MG63 (cell line): Measurements from ENCODE around the gene NUTM2A. TPM values are rescaled to one million over a fixed set of nuclear protein-coding genes. Genes with fewer than 3 reads are reported as not detected.
"Not testable (repeated sequence)": the region's sequence is repeated elsewhere in the genome, so short reads cannot be mapped to it uniquely, and the experiment has no call there.

Source experiments
- DNase-seq: peaks from one replicate; pipeline ENCODE4 v3.0.0-alpha.2; 2020
- H3K27me3 ChIP-seq: fragments of 250-450 bp; sonication (Bioruptor Pico); 2 replicates; pipeline ENCODE4 v1.5.1; 2020; ENCODE audit warnings: mild to moderate bottlenecking, moderate library complexity
- H3K36me3 ChIP-seq: fragments of 250-450 bp; sonication (Bioruptor Pico); 2 replicates; pipeline ENCODE4 v1.5.1; 2020; ENCODE audit warnings: mild to moderate bottlenecking, moderate library complexity
- H3K4me3 ChIP-seq: fragments of 250-450 bp; sonication (Bioruptor Pico); 2 replicates; pipeline ENCODE4 v1.5.1; 2020; ENCODE audit warnings: mild to moderate bottlenecking, moderate library complexity
- H3K9me3 ChIP-seq: fragments of 250-450 bp; sonication (Bioruptor Pico); 2 replicates; pipeline ENCODE4 v1.5.1; 2020; ENCODE audit warnings: mild to moderate bottlenecking, moderate library complexity
- total RNA-seq: library from RNA; depleted of rRNA; stranded (reverse); fragments of >200 nt; shearing (Covaris generic); gene quantifications from 2 replicates; pipeline ENCODE4 v1.2.3, GENCODE V29; 2014; ENCODE audit warnings: low replicate concordance; rRNA removed

NUTM2A gene, protein sequence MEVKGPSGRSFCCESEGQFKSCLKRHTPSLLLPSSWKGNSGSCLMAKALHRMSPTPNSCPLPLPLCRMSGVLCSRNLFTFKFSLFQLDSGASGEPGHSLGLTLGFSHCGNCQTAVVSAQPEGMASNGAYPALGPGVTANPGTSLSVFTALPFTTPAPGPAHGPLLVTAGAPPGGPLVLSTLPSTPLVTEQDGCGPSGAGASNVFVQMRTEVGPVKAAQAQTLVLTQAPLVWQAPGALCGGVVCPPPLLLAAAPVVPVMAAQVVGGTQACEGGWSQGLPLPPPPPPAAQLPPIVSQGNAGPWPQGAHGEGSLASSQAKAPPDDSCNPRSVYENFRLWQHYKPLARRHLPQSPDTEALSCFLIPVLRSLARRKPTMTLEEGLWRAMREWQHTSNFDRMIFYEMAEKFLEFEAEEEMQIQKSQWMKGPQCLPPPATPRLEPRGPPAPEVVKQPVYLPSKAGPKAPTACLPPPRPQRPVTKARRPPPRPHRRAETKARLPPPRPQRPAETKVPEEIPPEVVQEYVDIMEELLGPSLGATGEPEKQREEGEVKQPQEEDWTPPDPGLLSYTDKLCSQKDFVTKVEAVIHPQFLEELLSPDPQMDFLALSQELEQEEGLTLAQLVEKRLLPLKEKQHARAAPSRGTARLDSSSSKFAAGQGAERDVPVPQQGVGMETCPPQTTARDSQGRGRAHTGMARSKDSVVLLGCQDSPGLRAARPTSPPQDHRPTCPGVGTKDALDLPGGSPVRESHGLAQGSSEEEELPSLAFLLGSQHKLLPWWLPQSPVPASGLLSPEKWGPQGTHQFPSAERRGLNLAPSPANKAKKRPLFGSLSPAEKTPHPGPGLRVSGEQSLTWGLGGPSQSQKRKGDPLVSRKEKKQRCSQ
- total RNA-seq = 0.10 TPM in 1 of 2 replicates, not detected in the other

DNA sequence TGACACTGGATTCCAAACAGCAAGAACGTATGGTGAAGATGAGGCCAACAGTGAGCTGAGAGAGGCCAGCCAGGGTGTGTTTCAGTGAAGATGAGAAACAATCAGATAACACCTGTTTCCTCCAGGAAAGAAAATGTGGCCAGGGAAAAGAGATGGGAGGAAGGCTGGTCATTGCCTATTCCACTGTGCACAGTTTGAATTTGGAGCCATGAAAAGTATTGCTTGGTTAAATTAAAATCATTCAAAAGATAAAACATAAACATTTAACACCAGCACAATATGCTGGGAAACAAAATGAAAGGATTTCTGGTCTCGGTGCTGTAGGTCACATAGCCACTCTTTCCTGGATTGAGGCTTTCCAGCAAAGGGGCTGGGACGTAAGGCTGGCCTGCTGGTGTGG, at the start of gene NUTM2A:
TSS of gene NUTM2A (plus strand) at position 301 of the 400 bp plus-strand sequence. CDS start 383 bp downstream, outside the sequence.
- H3K36me3 ChIP-seq, DNase-seq, H3K4me3 ChIP-seq, H3K27me3 ChIP-seq, H3K9me3 ChIP-seq: not testable (repeated sequence)

DNA sequence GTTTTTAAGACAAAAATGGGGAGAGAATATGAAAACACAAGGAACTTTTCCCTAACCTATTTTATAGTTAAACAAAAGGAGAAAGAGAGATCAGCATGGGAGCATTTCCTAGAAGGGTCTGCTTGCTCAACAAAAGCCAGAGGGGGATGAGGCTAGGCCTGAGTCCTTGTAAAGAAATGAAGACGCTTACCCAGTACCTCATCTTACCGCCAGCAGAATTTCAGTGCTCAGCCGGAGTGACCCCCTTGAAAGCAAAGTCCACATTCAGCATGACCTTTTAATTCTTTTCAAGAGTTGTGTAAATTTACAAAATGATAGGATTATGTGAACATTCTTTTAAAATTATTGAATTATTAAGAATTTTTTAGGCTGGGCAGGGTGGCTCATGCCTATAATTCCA, 47.7 kb upstream of the NUTM2A start:
- not testable (repeated sequence) for H3K4me3 ChIP-seq, H3K27me3 ChIP-seq, H3K36me3 ChIP-seq, H3K9me3 ChIP-seq, DNase-seq

DNA sequence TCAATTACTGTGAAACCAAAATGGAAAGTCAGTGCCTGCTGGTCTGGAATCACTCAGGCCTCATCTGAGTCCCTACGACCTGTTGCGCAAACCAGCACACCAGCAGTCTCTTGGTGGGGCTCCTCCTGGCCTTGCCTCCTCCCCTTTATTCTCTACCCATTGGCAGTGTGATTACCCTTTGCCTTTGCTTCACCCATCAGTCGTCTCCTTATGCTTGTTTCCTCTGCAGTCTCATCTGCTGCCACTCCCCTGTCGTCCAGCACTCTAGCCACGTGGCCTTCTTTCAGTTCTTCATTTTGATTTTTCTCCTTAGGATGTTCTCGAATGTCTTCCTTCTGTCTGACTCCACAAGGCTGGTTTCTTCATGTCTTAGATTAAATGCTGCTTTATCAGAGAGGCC, 40.8 kb upstream of the NUTM2A start:
- DNase-seq, H3K9me3 ChIP-seq, H3K27me3 ChIP-seq, H3K4me3 ChIP-seq: not testable (repeated sequence)
- peaks cover 18% of the 10 kb centered on the region for H3K36me3 ChIP-seq

DNA sequence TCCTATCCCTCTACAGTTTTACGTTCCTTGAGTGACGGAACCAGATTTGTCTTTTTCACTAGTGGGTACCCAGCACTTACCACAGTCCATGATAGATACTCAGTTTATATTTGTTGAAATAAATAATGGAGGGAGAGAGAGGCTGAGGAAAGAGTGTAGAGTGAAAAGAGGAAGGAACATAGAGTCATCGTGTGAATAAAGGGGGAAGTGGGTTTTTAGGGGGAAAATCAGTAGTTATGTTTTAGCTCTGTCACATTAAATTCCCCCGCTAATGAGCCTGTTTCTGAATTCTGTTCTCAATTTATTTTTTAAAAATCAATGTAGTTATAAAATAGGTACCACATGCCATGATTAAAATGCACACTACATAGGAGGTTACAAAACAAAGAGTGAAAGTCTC, 39.2 kb upstream of the NUTM2A start:
- H3K9me3 ChIP-seq, H3K27me3 ChIP-seq, DNase-seq: not testable (repeated sequence)

DNA sequence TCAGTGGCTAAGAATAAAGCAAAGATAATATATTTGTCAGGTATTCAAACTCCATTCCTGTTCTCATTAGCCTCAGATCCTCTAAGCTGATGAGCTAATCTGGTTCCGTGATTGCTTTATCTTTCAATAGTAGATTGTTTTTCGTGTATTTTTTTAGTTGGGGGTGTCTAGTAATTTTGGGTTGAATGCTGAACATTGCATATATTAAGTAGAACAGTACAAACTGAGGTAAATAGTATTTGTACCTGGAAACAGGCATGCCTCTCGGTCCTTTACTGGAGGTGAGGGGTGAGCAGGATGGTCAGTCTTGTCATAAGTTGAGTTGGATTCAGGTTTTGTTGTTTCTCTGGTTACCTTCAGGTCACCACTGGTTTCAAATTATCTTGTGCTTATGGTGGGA, 37.7 kb upstream of the NUTM2A start:
- H3K36me3 ChIP-seq = peaks cover 14% of the 10 kb centered on the region
- not testable (repeated sequence) for H3K4me3 ChIP-seq, DNase-seq, H3K27me3 ChIP-seq, H3K9me3 ChIP-seq

More for the DNA sequence above, 39.2 kb upstream of the NUTM2A start:
- not testable (repeated sequence) for H3K4me3 ChIP-seq
- peaks cover 17% of the 10 kb centered on the region for H3K36me3 ChIP-seq

DNA sequence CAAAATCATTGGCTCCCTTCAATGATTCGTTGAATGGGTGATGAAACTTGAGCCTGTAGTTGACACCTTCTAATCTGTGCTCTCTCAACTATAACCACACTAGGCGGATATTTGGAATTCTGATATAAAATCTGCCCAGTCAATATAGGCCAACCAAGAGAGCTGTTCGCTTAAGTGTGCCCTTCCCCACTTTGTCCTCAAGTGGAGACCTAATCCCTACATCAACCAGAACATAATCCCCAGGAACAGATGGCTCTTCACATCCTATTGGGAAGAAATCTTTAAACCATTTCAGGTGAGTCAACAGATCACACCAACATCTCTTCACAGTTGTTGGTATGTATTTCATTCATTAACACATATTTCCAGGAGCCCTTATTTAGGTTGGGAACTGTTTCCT, 33.4 kb upstream of the NUTM2A start:
- not testable (repeated sequence) for H3K9me3 ChIP-seq, DNase-seq, H3K4me3 ChIP-seq, H3K27me3 ChIP-seq
- H3K36me3 ChIP-seq = peaks cover 14% of the 10 kb centered on the region

DNA sequence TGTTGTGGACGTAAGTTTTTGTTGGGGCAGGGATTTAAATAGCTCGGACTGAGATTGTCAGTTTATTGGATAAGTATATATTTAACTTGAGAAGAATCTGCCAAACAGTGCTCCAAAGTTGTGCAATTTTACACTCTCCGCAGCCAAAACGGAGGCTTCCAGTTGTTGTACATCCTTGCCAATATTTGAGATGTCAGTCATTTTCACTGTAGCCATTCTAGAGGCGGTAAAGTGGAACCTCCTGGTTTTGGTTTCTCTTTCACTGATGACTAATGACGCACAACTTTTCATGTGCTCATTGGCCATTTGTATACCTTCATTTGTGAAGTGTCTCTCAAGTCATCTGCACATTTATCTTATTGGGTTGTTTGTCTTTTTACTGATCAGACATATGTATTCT, 24.3 kb upstream of the NUTM2A start:
- H3K4me3 ChIP-seq = peak overlapping the region; percentile 18
- peak; percentile 67 for DNase-seq

DNA sequence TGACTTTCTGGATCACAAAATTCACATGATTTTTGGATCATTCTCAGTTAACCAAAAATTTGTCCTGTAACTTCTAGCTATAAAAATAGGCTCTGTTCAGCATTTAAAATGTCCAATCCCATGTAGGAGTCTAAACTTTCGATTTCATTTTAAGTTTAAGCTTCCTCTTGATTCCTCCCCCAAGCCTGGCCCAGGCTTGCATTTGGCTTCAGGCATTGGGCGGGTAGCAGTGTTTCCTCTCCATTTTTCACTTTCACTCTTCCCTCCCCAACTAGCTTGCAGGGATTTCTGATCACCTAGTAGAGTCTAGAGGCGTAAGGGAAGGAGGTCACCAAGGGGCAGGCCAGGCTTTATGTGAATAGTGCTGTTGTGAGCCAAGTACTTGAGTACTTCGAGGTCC, 20.4 kb upstream of the NUTM2A start:
- H3K27me3 ChIP-seq, H3K36me3 ChIP-seq, H3K4me3 ChIP-seq, H3K9me3 ChIP-seq, DNase-seq: not testable (repeated sequence)

More for the DNA sequence above, 24.3 kb upstream of the NUTM2A start:
- H3K27me3 ChIP-seq, H3K9me3 ChIP-seq, H3K36me3 ChIP-seq: not testable (repeated sequence)

DNA sequence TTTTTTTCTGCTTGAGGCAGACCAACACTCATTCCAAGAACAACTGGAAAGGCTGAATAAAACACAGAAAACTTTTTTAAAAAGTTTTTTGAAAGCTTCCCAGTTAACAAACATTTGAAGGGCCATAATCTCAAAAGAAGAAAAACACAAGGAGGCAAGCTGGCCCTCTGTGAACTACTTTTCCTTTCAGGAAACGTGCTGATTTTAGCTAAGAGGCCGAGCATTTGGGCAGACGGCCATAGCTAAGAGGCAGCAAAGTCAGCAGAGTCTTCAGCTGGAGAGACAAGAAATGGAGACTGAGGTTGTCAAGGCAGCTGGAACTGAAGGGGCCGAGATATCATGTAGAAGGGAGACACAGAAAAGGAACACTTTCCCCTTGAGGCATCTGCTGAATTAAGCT, 18.3 kb upstream of the NUTM2A start:
- H3K36me3 ChIP-seq, H3K4me3 ChIP-seq, H3K9me3 ChIP-seq, DNase-seq, H3K27me3 ChIP-seq: not testable (repeated sequence)

DNA sequence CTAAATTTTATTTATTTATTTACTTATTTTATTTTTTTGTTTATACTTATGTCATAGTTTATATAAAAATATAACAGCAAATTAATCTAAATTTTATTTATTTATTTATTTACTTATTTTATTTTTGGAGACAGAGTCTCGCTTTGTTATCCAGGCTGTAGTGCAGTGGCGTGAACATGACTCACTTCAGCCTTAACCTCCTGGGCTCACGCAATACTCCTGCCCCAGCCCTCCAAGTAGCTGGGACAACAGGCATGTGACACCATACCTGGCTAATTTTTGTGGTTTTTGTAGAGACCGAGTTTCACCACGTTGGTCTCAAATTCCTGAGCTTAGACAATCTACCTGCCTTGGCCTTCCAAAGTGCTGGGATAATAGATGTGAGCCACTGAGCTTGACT, 14.9 kb upstream of the NUTM2A start:
- not testable (repeated sequence) for H3K9me3 ChIP-seq, DNase-seq, H3K27me3 ChIP-seq, H3K36me3 ChIP-seq, H3K4me3 ChIP-seq

DNA sequence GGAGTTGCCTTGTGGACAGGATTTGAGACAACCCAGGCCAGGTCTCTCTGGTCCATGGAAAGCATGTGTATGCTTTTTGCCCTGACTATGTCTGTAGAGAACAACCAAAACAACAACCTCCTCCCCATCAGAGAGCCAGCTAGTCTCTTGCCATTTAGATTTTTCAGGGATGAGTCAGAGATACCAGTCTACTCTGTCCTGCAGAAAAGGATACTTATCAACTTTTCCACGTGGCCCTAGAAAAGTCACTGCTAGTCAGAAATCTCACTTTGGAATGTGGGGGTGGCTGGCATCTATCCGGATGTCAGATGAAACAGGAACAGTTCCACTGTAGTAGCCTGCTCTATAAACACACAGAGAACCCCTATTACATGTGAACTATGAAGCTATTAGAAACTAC, 13.4 kb upstream of the NUTM2A start:
- H3K36me3 ChIP-seq, H3K4me3 ChIP-seq, H3K9me3 ChIP-seq, DNase-seq, H3K27me3 ChIP-seq: not testable (repeated sequence)

DNA sequence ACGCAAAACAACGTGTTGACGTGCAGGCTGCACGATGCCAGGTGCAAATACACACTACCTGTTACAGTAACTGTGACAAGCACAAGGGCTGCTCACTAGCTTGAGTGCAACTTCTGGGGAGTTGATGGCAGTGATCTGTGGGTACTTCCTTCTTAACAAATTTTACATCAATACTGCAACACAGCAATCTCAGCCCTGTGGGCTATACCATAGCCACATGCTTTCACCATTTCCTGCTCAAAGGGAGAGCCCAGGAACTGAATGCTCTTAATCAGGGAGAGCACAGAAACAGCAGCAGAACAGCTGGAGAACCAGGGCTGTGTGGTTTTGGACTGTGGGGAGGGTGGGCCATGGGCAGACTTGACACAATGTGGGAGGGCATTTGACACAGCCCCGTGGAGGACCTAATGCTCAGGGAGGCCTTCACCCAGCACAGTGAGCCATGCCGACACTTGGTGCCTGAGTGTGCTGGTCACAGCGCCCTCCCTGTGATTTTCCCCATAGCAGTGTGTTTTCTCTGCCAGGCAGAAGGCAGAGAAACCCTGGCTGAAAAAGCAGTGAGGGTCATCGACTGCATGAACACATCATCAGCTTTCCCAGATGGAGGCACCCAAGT, 12.0 kb upstream of the NUTM2A start:
- not testable (repeated sequence) for H3K9me3 ChIP-seq, H3K36me3 ChIP-seq, H3K27me3 ChIP-seq, H3K4me3 ChIP-seq, DNase-seq

DNA sequence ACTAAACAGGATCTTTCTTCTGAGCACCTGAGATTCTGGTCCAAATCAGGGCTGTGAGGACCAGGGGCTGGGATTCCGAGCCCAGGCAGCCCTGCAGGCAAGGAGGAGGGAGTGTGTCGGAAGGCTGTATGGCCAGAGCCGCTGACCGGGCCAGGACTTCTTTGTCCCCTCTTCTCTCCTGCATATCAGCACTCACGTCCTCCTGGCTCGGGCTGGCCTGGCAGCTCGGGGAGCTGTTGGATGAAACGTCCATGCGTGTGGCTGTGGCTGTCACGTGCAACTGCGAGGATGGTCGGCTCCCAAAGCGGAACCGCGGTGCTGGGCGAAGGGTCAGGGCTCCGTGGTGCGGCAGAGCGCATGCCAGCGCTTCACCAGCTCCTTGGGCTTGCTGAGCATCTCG, 11.4 kb upstream of the NUTM2A start:
- not testable (repeated sequence) for H3K4me3 ChIP-seq, DNase-seq, H3K36me3 ChIP-seq, H3K9me3 ChIP-seq, H3K27me3 ChIP-seq

DNA sequence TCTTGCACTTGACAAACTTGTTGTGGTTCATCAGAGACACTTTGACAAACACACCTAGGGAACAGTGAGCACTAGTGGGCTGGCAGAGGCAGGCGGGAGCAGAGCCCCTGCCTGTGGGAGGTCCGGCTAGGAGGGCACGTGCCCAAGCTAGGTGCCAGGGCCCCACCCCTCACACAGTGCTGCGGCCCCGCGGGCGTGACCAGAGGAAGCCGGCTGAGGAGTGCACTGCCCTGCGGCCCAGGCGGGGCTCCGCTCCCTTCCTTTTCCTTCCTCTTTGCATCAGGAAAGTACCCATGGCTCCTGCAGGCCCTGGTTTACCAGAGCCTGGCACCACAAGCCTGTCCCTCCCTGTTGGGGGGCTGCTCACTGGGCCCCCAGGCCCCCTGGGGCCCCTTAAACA, 9.1 kb upstream of the NUTM2A start:
- not testable (repeated sequence) for H3K4me3 ChIP-seq, H3K27me3 ChIP-seq, DNase-seq, H3K9me3 ChIP-seq, H3K36me3 ChIP-seq

DNA sequence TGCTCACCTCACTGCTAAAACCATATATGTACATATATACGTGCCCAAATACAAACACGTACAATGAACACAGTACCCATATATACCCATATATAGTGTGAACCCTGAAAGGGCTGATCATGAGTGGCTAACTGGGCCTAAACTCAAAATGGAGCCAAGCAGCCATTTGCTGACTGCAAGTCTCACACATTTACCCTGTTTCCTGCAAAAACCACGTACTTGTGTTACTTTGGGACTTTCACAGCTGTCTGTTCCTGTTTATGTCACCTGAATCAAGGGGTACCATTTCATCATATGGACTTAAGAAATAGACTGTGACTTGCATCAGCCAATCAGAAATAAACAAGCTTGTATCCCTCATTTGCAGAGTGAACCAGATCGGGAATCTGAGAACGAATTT, 5.9 kb upstream of the NUTM2A start:
- not testable (repeated sequence) for H3K4me3 ChIP-seq, DNase-seq, H3K9me3 ChIP-seq, H3K36me3 ChIP-seq, H3K27me3 ChIP-seq

DNA sequence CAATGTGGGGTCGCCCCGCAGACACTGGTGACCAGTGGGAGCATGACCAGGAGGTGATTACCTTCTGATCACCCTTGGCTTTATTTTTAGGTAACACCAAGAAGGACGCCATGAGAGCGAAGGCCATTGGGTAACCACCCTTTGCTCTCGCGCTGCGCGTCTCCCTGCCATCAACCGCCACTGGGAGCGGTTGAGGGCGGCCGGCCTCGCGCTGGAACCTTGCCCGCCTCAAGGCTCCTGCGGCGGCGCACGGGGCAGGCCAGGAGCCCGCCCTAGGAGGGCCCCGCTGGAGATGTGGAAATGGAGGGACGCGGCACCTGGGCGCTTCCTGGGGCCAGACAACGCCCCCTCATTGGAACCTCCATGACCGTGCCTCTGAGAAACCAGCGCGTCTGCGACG, 2.5 kb upstream of the NUTM2A start:
- DNase-seq = not testable (repeated sequence)

DNA sequence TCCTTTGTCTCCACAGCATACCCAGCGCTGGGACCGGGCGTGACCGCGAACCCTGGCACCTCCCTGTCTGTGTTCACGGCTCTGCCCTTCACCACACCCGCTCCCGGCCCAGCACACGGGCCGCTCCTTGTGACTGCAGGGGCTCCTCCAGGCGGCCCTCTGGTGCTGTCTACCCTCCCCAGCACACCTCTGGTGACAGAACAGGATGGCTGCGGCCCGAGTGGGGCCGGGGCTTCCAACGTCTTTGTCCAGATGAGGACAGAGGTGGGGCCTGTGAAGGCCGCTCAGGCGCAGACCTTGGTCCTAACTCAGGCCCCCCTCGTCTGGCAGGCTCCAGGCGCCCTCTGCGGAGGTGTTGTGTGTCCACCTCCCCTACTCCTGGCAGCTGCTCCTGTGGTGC, 3.0 kb downstream of the NUTM2A start:
- not testable (repeated sequence) for DNase-seq, H3K27me3 ChIP-seq, H3K9me3 ChIP-seq, H3K36me3 ChIP-seq, H3K4me3 ChIP-seq

More for the DNA sequence above, 2.5 kb upstream of the NUTM2A start:
- not testable (repeated sequence) for H3K36me3 ChIP-seq, H3K4me3 ChIP-seq, H3K27me3 ChIP-seq, H3K9me3 ChIP-seq
